C4-2B (cell line): Measurements from ENCODE around the gene ZFP36L1.

Experiments
- H3K27ac ChIP-seq: fragments of 450-650 bp; 2 replicates; pipeline ENCODE4 v1.5.1; 2017
- ZFX ChIP-seq: fragments of 450-650 bp; IDR thresholded peaks from 2 replicates; pipeline ENCODE4 v1.6.1; 2017
- TF ChIP-seq, protein P1 (sequence below): fragments of 450-650 bp; conservative IDR thresholded peaks from 2 replicates; pipeline ENCODE4 v1.5.1; 2017; ENCODE audit warnings: mild to moderate bottlenecking

The ZFP36L1 gene

GRCh38 chr14:68788275-68788995 lies 4.4 kb downstream of the ZFP36L1 start:
- TF ChIP-seq, protein P1, sequence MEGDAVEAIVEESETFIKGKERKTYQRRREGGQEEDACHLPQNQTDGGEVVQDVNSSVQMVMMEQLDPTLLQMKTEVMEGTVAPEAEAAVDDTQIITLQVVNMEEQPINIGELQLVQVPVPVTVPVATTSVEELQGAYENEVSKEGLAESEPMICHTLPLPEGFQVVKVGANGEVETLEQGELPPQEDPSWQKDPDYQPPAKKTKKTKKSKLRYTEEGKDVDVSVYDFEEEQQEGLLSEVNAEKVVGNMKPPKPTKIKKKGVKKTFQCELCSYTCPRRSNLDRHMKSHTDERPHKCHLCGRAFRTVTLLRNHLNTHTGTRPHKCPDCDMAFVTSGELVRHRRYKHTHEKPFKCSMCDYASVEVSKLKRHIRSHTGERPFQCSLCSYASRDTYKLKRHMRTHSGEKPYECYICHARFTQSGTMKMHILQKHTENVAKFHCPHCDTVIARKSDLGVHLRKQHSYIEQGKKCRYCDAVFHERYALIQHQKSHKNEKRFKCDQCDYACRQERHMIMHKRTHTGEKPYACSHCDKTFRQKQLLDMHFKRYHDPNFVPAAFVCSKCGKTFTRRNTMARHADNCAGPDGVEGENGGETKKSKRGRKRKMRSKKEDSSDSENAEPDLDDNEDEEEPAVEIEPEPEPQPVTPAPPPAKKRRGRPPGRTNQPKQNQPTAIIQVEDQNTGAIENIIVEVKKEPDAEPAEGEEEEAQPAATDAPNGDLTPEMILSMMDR: no peak
- TF ChIP-seq ZFX: no peak

DNA sequence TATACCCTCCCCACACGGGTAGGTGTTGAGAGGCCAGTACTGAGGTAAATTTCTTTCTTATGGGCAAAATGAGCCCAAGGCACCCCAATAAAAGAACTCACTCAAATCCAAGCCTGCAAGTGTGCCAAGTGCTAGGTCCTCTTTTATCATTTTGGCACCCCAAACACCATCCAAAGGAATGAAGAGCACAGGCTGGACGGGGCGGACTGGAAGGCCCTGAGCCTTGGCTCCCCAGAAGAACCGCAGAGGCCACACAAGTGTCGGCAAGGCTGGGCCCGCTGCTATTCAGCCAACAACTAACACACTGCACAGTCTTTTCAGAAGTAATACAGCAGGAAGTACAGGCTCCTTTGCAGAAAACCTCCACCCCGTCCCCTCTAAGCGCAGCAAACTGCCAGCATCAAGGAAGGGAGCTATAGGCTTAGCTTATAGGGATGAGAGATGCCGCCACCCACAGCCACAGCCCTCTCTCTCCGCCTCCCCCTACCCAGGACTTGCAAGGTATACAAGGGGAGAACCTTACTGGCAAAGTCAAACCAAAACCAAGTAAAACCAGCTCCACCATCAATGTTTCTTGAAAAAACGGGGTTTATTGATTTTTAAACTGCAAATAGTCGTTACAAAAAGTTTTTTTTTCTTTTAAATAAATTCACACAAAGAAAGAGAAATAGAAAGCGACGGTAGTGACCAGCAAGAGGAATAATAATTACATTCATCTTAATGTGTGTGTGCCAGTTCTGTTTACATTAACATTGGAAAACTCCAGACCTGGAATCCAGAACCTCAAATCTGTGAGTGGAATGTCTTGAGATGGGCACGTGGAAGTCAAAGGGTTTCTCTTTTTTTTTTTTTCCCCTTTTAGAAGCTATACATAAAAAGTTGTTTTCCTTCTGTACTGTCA lies 5.5 kb downstream of the ZFP36L1 start:
- TF ChIP-seq, protein P1: no peak
- TF ChIP-seq ZFX: no peak
- no peak overlapping the region for H3K27ac ChIP-seq

More at GRCh38 chr14:68788275-68788995, 4.4 kb downstream of the ZFP36L1 start:
- H3K27ac ChIP-seq: no peak overlapping the region

GRCh38 chr14:68786491-68787091 lies 6.3 kb downstream of the ZFP36L1 start:
- no peak overlapping the region for H3K27ac ChIP-seq
- TF ChIP-seq ZFX: no peak
- TF ChIP-seq, protein P1: no peak

DNA sequence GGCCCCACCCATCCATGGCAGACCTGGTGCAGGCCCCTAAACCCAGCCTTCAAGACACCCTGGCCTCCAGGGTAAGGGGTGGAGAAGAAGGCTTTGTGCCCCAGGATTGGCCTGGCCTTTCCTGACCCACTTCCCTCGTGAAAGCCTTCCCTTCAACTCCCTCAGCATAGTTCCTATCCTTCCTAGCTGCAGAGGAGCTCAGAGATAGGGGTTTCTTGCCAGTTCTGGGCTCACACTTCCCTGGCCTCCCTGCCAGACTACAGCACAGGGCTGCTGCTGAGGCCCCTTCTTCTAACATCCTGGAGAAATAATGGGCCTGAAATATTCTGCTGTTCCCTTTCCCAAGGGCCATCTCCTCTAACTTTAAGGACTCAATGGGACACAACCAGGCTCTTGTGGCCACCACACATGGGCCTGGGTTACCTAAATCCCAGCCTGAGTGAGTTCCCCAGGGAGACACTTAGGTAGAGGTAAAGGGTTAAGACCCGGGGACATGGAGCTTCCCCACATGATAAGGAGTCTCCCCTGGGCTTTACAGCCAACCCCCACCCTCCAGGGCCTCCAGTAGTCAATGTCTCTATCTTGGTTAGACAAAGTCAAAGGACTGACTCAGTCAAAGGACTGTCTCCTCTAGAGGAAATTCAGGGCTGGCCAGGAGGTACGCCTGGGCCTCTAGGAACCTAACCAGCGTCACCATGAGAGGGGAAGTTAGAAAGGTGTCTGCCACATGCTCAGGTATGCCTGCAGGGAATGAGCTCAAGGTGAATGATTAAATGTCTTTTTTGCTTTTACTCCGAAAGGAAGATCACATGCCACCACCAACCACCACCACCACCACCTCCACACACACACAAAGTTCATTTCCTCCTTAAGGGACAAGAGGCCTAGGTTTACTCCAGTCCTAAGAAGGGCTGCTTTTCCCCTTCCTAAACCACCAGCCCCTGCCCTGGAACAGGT lies 7.1 kb downstream of the ZFP36L1 start:
- H3K27ac ChIP-seq: no peak overlapping the region
- TF ChIP-seq ZFX: no peak
- TF ChIP-seq, protein P1: no peak

GRCh38 chr14:68784978-68785533 lies 7.8 kb downstream of the ZFP36L1 start:
- no peak overlapping the region for H3K27ac ChIP-seq

More at GRCh38 chr14:68784978-68785533, 7.8 kb downstream of the ZFP36L1 start:
- TF ChIP-seq ZFX: no peak
- TF ChIP-seq, protein P1: no peak
